ENCODE data around the gene JUND.

DNA sequence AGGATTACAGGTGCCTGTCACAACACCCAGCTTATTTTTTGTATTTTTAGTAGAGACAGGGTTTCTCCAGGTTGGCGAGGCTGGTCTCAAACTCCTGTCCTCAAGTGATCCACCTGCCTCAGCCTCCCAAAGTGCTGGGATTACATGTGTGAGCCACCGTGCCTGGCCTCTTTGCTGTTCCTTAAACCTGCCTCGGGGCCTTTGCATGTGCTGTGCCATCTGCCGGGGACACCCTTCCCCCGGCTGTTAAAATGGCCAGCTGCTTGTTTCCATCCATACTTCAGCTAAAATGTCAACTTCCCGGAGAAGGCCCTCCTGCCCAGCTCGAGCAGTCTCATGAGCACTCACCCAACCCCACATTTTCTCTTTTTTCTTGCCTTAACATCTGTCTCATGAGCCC is 36.1 kb downstream of the JUND start:
- TF ChIP-seq CTCF (conservative IDR thresholded peaks at IDR 0.05; ENCODE audit: low read depth in 2 of 2) (no peak), CREB1 (CRISPR knock-in tag; IDR thresholded peaks at IDR 0.05; ENCODE audit: low read depth) (no peak), POLR2AphosphoS5 (IDR thresholded peaks at IDR 0.05; ENCODE audit: low read depth) (no peak), EZH2 (IDR thresholded peaks at IDR 0.05; ENCODE audit: low read depth, unreplicated experiment) (no peak)
